Bronchus fibroblast of lung (primary cell): Measurements from ENCODE around the gene PES1. TPM values are rescaled to one million over a fixed set of nuclear protein-coding genes. Genes with fewer than 3 reads are reported as not detected.

Experiments
- total RNA-seq: library from RNA; depleted of rRNA; stranded (reverse); fragments of >200 nt; gene quantifications from 2 replicates; pipeline ENCODE4 v1.2.3, GENCODE V29; 2015

The PES1 gene
- 71.7 and 95.5 TPM in 2 replicates for total RNA-seq

GRCh38 chr22:30591588-30592359, at the start of gene PES1:
PES1 (minus strand) TSS chr22:30591910; CDS start chr22:30591833, 77 bp downstream.

GRCh38 chr22:30635273-30636225, 43.8 kb upstream of the PES1 start, which contains the start of gene SLC35E4:
SLC35E4 (plus strand) TSS chr22:30635781; CDS start chr22:30636451, 670 bp downstream.

GRCh38 chr22:30606455-30607299, 15.0 kb upstream of the PES1 start, which contains the start of gene TCN2:
TCN2 (plus strand) TSS chr22:30607174; CDS start chr22:30607332, 158 bp downstream.

GRCh38 chr22:30574095-30574981, 17.4 kb downstream of the PES1 start, which contains the start of gene GAL3ST1:
GAL3ST1 (minus strand) TSS chr22:30574665; CDS start chr22:30557392, 17,273 bp downstream.

GRCh38 chr22:30546616-30547015, 45.1 kb downstream of the PES1 start, which contains the start of gene SEC14L6:
SEC14L6 (minus strand) TSS chr22:30546741; CDS start chr22:30546682, 59 bp downstream.

Other genes starting within 250 kb of the PES1 start
- 46.1 and 64.5 TPM in 2 replicates for gene SF3A1, start 235.0 kb downstream of the PES1 start, total RNA-seq
- gene CCDC157, start 234.9 kb downstream of the PES1 start, total RNA-seq = 3.4 and 4.6 TPM in 2 replicates
- gene RNF215, start 204.5 kb downstream of the PES1 start, total RNA-seq = 16.6 and 18.8 TPM in 2 replicates
- 16.4 and 21.4 TPM in 2 replicates for gene SEC14L2, start 194.9 kb downstream of the PES1 start, total RNA-seq
- gene MTFP1, start 166.1 kb downstream of the PES1 start, total RNA-seq = 27.1 and 27.5 TPM in 2 replicates
- not detected in 2 replicates for gene SEC14L3, start 119.9 kb downstream of the PES1 start, total RNA-seq
- gene SEC14L4, start 86.2 kb downstream of the PES1 start, total RNA-seq = 0.17 TPM in 1 of 2 replicates, not detected in the other
- gene SEC14L6, start 45.2 kb downstream of the PES1 start, total RNA-seq = under 0.01 and 0.50 TPM in 2 replicates
- gene GAL3ST1, start 17.2 kb downstream of the PES1 start, total RNA-seq = 0.17 and 0.30 TPM in 2 replicates
- gene TCN2, start 15.3 kb upstream of the PES1 start, total RNA-seq = 11.1 and 15.2 TPM in 2 replicates
- gene SLC35E4, start 43.9 kb upstream of the PES1 start, total RNA-seq = 9.8 and 12.4 TPM in 2 replicates
- 7.7 and 10.4 TPM in 2 replicates for gene DUSP18, start 76.0 kb upstream of the PES1 start, total RNA-seq
- gene OSBP2, start 103.0 kb upstream of the PES1 start, total RNA-seq = 0.84 and 0.89 TPM in 2 replicates